LoVo (cell line): ENCODE measurements around the gene GNL3L.
"Not testable (repeated sequence)": the region's sequence is repeated elsewhere in the genome, so short reads cannot be mapped to it uniquely, and the experiment has no call there.

Experiments used
- DNase-seq: peaks from one replicate; pipeline ENCODE4 v3.0.0-alpha.2; 2016; ENCODE audit warnings: low spot score

GNL3L gene

DNA sequence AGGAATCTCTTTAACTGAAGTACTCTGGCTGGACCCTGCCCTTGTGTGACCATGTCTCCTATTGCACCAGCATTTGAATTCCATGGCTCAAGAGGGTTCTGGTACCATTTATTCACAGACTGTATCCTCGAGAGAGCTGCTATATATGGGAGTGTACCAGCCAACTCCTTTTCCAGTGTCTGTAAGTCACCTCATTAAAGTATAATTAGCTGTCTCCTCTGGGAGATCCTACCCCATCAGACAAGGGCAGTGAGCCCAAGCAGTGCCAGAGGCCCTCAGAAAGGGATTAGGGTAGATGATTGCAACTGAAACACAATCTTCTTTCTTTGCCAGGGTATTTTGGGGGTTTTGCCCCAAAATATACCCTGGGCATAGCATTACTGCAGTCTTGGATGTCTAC lies 31.6 kb downstream of the GNL3L start:
- DNase-seq, result no peak

DNA sequence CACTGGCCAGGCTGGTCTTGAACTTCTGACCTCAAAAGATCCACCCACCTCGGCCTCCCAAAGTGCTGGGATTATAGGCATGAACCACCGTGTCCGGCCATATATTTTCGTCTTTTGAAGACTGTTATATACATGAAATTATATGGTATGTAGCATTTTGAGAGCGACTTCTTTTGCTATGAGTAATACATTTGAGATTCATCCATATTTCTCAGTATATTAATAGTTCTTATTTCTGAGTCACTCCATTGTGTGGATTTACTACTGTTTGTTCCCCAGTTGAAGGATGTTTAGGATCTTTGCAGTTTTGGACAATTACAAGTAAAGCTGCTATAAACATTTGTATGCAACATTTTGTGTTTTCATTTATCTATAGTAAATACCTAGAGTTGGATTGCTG lies 34.9 kb downstream of the GNL3L start:
- DNase-seq, result no peak

DNA sequence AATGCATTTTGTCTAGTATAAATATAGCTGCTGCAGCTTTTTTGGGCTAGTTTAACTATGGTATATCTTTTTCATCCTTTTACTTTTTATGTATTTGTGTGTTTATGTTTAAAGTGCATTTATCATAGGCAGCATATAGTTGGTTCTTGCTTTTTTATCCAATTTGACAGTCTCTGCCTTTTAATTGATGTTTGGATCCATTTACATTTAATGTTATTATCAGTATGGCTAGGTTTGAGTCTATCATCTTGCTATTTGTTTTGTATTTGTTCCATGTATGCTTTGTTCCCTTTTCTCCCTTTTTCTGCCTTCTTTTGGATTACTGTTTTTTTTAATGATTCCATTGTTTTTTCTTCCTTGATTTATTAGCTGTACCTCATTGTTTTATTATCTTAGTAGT lies 40.3 kb downstream of the GNL3L start:
- no peak for DNase-seq

DNA sequence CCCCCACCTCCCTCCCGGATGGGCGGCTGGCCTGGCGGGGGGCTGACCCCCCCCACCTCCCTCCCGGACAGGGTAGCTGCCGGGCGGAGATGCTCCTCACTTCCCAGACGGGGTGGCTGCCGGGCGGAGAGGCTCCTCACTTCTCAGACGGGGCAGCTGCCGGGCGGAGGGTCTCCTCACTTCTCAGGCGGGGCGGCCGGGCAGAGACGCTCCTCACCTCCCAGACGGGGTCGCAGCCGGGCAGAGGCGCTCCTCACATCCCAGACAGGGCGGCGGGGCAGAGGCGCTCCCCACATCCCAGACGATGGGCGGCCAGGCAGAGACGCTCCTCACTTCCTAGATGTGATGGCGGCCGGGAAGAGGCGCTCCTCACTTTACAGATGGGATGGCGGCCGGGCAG lies 42.6 kb downstream of the GNL3L start:
- not testable (repeated sequence) for DNase-seq

DNA sequence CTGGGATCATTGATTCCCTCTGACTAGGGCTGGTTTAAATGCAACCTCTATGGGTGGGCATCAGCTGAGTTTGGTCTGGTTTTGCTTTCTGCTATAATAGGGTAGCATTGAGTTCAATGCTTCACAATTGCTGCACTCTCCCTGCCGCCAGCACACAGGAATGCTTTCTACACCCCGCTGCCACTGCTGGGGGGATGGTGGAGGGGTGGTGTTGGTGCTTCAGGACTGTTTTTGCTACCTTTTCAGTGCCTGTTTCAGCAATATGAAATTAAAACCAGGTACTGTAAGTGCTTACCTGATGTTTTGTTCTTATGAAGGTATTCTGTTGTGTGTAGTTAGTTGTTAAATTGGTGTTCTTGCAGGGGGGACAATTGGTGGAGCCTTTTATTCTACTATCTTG lies 67.7 kb downstream of the GNL3L start:
- DNase-seq, result no peak

DNA sequence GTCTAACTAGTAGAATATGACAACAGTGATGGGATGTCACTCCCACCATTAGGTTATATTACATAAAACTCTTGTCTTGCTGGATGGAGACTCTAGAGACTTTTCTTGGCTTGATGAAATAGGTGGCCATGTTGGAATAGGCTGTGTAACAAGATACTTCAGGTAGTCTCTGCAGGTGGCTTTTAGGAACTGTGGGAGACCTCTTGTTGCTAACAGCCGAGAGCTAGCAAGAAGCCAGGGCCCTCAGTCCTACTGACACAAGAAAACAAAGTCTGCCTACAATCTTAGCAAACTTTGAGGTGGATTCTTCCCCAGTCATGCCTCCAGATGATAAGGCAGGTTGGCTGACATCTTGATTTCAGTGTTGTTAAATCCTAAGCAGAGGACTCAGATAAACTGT lies 72.5 kb downstream of the GNL3L start:
- no peak for DNase-seq
